Smooth muscle cell (in vitro differentiated cells): Measurements from ENCODE around the gene EFCAB11. TPM values are rescaled to one million over a fixed set of nuclear protein-coding genes. Genes with fewer than 3 reads are reported as not detected.
A peak's percentile ranks its signal among the peaks of the same experiment; 100 is the strongest.

Experiments
- DNase-seq: peaks from one replicate; lab custom pipeline; 2025; ENCODE audit not compliant: unreplicated experiment; lab: John Stamatoyannopoulos, UW
- H2AFZ ChIP-seq: fragments of 200-600 bp; sonication (generic); 2 replicates; pipeline ENCODE4 v1.6.0; 2016; ENCODE audit warnings: antibody characterized with exemption, low read depth, mild to moderate bottlenecking
- H3F3A ChIP-seq: fragments of 200-600 bp; sonication (generic); 2 replicates; pipeline ENCODE4 v1.6.0; 2017; ENCODE audit warnings: antibody characterized with exemption, low read depth
- H3K27ac ChIP-seq: fragments of 200-600 bp; sonication (generic); 2 replicates; pipeline ENCODE4 v1.5.1; 2016; ENCODE audit warnings: low read depth, mild to moderate bottlenecking
- H3K27me3 ChIP-seq: fragments of 200-600 bp; sonication (generic); 2 replicates; pipeline ENCODE4 v1.6.1; 2016; ENCODE audit warnings: low read depth, mild to moderate bottlenecking
- H3K36me3 ChIP-seq: fragments of 200-600 bp; sonication (generic); 2 replicates; pipeline ENCODE4 v1.5.1; 2016; ENCODE audit warnings: low read depth
- H3K4me1 ChIP-seq: fragments of 200-600 bp; sonication (generic); 2 replicates; pipeline ENCODE4 v1.5.1; 2016; ENCODE audit warnings: low read depth
- H3K4me2 ChIP-seq: fragments of 200-600 bp; sonication (generic); 2 replicates; pipeline ENCODE4 v1.6.0; 2016; ENCODE audit warnings: mild to moderate bottlenecking
- H3K4me3 ChIP-seq: fragments of 200-600 bp; sonication (generic); 2 replicates; pipeline ENCODE4 v1.5.1; 2016; ENCODE audit warnings: mild to moderate bottlenecking
- H3K79me2 ChIP-seq: fragments of 200-600 bp; sonication (generic); 2 replicates; pipeline ENCODE4 v1.6.0; 2016; ENCODE audit warnings: low read depth, mild to moderate bottlenecking
- H3K9ac ChIP-seq: fragments of 200-600 bp; sonication (generic); 2 replicates; pipeline ENCODE4 v1.6.0; 2016; ENCODE audit warnings: low read depth
- H3K9me3 ChIP-seq: fragments of 200-600 bp; sonication (generic); replicated peaks from 2 replicates; pipeline ENCODE4 v1.5.1; 2016; ENCODE audit warnings: low read depth
- H4K20me1 ChIP-seq: fragments of 200-600 bp; sonication (generic); 2 replicates; pipeline ENCODE4 v1.6.0; 2016; ENCODE audit warnings: low read depth
- CTCF ChIP-seq: fragments of 200-600 bp; sonication (generic); IDR thresholded peaks from 2 replicates; pipeline ENCODE4 v1.5.1; 2017; ENCODE audit warnings: borderline replicate concordance, mild to moderate bottlenecking, antibody characterized with exemption; ENCODE audit not compliant: insufficient read depth, poor library complexity, severe bottlenecking
- WGBS: methylation state at CpG from one replicate; pipeline ENCODE4 v1.1.7; 2016; ENCODE audit warnings: low lambda C conversion rate; 5-methylcytosine and 5-hydroxymethylcytosine counted together
- polyA plus RNA-seq: library from polyadenylated mRNA; unstranded; fragments of >200 nt; fragmentation: Nextera tagmentation; extraction: Ambion mirVana; gene quantifications from 2 replicates; pipeline ENCODE4 v1.2.1, GENCODE V29; 2016
- total RNA-seq: library from RNA; depleted of rRNA; stranded (reverse); fragments of >200 nt; gene quantifications from 2 replicates; pipeline ENCODE4 v1.2.3, GENCODE V29; 2014

The EFCAB11 gene
- total and polyA plus RNA-seq, 2 experiments from 2014 or later = 3.1 to 9.5 TPM

GRCh38 chr14:89855961-89856656 lies 98.4 kb downstream of the EFCAB11 start:
- Histone ChIP-seq H3K4me3 (no peak overlapping the region), H3K4me2 (peak overlapping the region; percentile 58), H3K79me2 (no peaks in the 10 kb centered on the region), H3F3A (peaks cover 6% of the 10 kb centered on the region), H3K4me1 (no peaks in the 10 kb centered on the region), H3K27me3 (no peaks in the 10 kb centered on the region), H3K36me3 (no peaks in the 10 kb centered on the region), H2AFZ (no peak overlapping the region), H3K9me3 (no peaks in the 10 kb centered on the region), H4K20me1 (no peaks in the 10 kb centered on the region), H3K27ac (peak overlapping the region; percentile 70), H3K9ac (no peak overlapping the region)
- no peak for TF ChIP-seq CTCF
- no peak for DNase-seq
- 74% methylated on average over 8 of the region's 8 CpGs for WGBS

GRCh38 chr14:89853936-89854693 lies 100.4 kb downstream of the EFCAB11 start:
- WGBS = 79% methylated on average over 8 of the region's 8 CpGs
- H3F3A ChIP-seq = peaks cover 6% of the 10 kb centered on the region
- no peaks in the 10 kb centered on the region for H3K36me3 ChIP-seq
- no peaks in the 10 kb centered on the region for H3K9me3 ChIP-seq
- DNase-seq = no peak
- no peak for TF ChIP-seq CTCF
- H2AFZ ChIP-seq = no peak overlapping the region
- no peaks in the 10 kb centered on the region for H3K4me1 ChIP-seq
- H3K4me2 ChIP-seq = no peak overlapping the region
- H3K27ac ChIP-seq = no peak overlapping the region
- H3K9ac ChIP-seq = no peak overlapping the region
- no peak overlapping the region for H3K4me3 ChIP-seq
- H3K79me2 ChIP-seq = no peaks in the 10 kb centered on the region
- H4K20me1 ChIP-seq = no peaks in the 10 kb centered on the region
- no peaks in the 10 kb centered on the region for H3K27me3 ChIP-seq

- H3K27me3 ChIP-seq = no peaks in the 10 kb centered on the region
- no peaks in the 10 kb centered on the region for H3K36me3 ChIP-seq
- no peak overlapping the region for H3K4me2 ChIP-seq
- H3F3A ChIP-seq = no peaks in the 10 kb centered on the region
- DNase-seq = no peak
- H3K27ac ChIP-seq = no peak overlapping the region
- no peaks in the 10 kb centered on the region for H4K20me1 ChIP-seq
- no peak overlapping the region for H3K9ac ChIP-seq
- no peak overlapping the region for H3K4me3 ChIP-seq
- no peaks in the 10 kb centered on the region for H3K9me3 ChIP-seq
- no peak for TF ChIP-seq CTCF
- H2AFZ ChIP-seq = no peak overlapping the region
- H3K4me1 ChIP-seq = no peaks in the 10 kb centered on the region
- H3K79me2 ChIP-seq = no peaks in the 10 kb centered on the region
- WGBS = 83% methylated on average over 1 of the region's 1 CpG
Measured at GRCh38 chr14:89851106-89851505, 103.4 kb downstream of the EFCAB11 start.
